NB4 (cell line): Measurements from ENCODE around the gene PRKCE.

Source experiments
- DNase-seq: peaks from one replicate; pipeline ENCODE4 v3.0.0; 2010; ENCODE audit warnings: low read depth
- H3K4me3 ChIP-seq: one replicate; pipeline ENCODE4 v1.5.1; 2011; ENCODE audit warnings: mild to moderate bottlenecking, low read depth, low read length, moderate library complexity
- CTCF ChIP-seq: IDR thresholded peaks from one replicate; pipeline ENCODE4 v1.5.1; 2012; ENCODE audit warnings: low read depth, low read length
- MYC ChIP-seq: IDR thresholded peaks from 2 replicates; pipeline ENCODE4 v1.6.1; 2011; ENCODE audit warnings: low read depth, low read length
- POLR2A ChIP-seq: IDR thresholded peaks from 2 replicates; pipeline ENCODE4 v1.6.1; 2011; ENCODE audit warnings: mild to moderate bottlenecking; ENCODE audit not compliant: insufficient read length; ENCODE audit errors: extremely low read depth
- TF ChIP-seq, protein P1 (sequence below): IDR thresholded peaks from 2 replicates; pipeline ENCODE4 v1.6.1; 2011; ENCODE audit warnings: low read depth, low read length

PRKCE gene

DNA sequence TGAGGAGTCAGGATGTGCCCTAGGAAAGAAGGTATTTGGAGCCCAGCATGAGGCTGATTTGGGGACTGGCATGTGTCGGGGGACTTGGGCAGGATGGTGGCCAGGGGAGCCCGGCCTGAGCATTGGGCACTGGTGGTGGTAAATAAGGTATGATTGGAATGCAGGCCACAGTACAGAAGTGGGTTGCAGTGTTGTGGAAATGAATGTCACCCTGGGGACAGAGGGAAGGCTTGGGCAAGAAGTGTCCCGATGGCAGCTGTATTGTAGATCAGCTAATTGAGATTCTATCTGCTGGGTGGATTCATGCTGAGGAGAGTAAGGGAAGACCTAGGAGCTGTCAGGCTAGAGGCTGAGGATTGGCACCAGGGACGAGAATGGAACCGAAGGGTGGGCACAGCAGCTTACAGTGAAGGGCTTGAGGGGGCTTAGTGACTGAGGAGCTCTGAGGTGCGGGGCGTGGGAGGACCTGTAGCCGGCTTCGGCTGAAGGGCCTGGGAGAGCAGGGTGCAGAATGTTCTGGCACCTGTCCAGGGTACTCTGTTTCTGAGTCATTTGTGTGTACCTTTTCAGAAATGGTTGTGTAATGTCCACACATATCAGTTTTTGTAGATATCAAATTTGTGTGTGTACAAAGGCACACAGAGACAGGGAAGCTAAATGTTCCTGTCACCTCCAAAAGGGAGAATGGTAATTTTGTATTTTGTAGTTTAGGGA, 170.2 kb downstream of the PRKCE start:
- no peak overlapping the region for H3K4me3 ChIP-seq
- TF ChIP-seq POLR2A (no peak), CTCF (no peak), MYC (no peak)
- TF ChIP-seq, protein P1, sequence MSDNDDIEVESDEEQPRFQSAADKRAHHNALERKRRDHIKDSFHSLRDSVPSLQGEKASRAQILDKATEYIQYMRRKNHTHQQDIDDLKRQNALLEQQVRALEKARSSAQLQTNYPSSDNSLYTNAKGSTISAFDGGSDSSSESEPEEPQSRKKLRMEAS = no peak
- DNase-seq = no peak

DNA sequence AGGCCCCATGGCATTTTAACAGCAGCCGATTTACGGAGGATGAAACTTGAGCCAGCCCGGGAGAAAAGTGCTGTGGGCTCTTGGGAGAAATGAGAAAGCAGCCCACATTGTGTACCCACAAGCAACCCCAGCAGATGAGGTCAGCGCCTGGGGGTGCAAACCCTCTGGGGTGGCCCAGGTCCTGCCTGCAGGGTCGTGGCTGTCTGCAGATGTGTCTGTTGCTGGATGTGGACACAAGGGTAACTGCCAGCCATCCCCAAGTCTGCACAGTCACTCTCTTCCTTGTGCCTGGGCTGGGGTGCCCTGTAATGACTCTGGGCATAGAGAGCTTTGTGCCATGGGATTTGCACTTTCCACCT, 170.8 kb downstream of the PRKCE start:
- TF ChIP-seq MYC (no peak), POLR2A (no peak), CTCF (no peak)
- TF ChIP-seq, protein P1 = no peak
- H3K4me3 ChIP-seq = no peak overlapping the region

DNA sequence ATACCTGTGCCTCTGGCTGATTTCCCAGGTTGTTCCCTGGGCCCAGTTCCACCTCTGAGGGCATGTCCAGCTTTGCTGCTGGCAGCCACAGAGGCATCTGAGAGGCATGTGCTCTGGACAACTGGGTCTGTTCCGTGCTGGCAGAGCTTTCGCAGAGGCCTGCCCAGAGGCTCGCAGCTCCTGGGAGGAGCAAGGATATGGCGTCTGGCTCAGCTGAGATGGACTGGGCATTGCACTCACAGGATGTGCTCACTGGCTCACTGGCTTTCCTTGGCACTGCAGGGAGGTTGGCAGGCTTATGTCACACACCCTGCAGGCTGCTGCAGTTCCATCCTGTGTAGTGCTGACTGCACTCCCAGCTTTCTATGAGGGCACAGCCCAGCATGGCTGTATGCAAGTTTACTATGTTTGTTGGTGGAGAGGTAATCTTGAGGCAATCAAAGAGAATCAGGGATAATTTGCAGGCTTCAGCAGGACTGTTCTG, 172.3 kb downstream of the PRKCE start:
- no peak for DNase-seq
- TF ChIP-seq MYC (no peak), CTCF (no peak), POLR2A (no peak)
- TF ChIP-seq, protein P1 = no peak

More for the DNA sequence above, 170.8 kb downstream of the PRKCE start:
- DNase-seq = no peak

DNA sequence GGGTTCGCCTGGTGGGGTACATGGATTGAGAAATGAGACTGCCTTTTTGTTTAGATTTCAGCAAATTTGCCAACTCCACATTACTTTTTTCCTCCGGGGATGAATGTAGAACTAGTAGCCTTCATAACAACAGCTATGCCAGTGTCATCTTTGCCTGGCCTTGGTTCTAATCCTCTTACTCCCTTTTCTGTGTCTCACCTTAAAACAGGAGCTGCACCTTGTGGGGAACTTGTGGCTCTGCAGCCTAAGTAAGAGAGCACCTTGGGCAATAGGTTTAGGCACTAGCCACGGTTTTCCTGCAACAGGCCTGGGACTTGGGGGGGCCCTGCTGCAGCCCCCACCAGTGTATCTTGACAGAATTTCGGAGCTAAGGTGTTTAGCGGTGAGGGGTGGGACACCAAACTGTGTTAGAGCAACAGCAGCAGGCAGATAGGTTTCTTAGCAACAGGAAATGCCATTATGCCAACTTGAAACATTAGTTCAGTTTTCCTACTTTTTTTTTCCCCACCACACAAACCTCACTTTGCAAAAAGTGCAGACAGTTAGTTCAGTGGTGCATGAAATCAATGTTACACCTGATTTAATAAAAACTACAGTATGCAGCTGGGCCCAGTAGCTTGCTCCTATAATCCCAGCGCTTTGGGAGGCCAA, 173.7 kb downstream of the PRKCE start:
- DNase-seq = no peak
- TF ChIP-seq MYC (no peak), POLR2A (no peak), CTCF (no peak)
- TF ChIP-seq, protein P1 = no peak
- no peak overlapping the region for H3K4me3 ChIP-seq

More for the DNA sequence above, 172.3 kb downstream of the PRKCE start:
- no peak overlapping the region for H3K4me3 ChIP-seq

GRCh38 chr2:45826460-45826859, 175.0 kb downstream of the PRKCE start:
- no peak overlapping the region for H3K4me3 ChIP-seq
- TF ChIP-seq CTCF (no peak), MYC (no peak), POLR2A (no peak)
- TF ChIP-seq, protein P1 = no peak
- DNase-seq = no peak
